ENCODE measurements around the gene ALOX12B.
A peak's percentile ranks its signal among the peaks of the same experiment; 100 is the strongest.

The ALOX12B gene

DNA sequence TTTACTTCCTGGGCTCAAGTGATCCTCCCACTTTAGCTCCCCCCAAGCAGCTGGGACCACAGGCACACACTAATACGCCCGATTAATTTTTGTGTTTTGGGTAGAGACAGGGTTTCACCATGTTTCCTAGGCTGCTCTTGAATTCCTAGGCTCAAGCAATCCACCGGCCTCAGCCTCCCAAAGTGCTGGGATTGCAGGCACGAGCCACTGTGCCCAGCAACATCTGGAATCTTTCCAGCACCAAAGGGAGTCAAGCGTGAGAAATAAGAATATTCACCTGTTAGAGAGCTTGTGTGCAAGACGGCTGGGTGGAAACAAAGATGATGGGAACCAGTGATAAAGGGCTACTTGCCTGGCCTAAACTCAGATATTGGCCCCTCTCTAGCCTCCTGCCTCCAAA, 14.2 kb upstream of the ALOX12B start:
- TF ChIP-seq TAF1 (IDR thresholded peaks at IDR 0.05; ENCODE audit: borderline replicate concordance, low read depth, low read length): no peak
- TF ChIP-seq POLR2AphosphoS5 (IDR thresholded peaks at IDR 0.05; ENCODE audit: low read depth, low read length): no peak
- no peak for TF ChIP-seq POLR2A (IDR thresholded peaks at IDR 0.05; ENCODE audit: low read depth, low read length)
- DNase-seq (ENCODE audit: insufficient read length) (no peak), FAIRE-seq (no peak)

DNA sequence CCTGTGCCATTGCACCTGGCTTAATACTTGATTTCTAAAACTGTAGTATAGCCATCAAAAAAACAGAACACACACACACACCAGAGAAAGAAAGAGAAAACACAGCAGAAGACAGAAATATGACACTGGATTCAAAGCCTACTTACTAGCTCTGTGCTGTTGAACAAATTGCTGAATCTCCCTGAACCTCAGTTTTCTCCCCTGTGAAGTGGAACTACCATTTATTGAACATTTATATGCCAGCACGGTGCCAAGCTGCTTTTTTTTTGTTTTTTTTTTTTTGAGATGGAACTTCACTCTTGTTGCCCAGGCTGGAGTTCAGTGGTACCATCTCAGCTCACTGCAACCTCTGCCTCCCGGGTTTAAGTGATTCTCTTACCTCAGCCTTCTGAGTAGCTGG, 13.2 kb upstream of the ALOX12B start:
- FAIRE-seq (no peak), DNase-seq (ENCODE audit: insufficient read length) (no peak)
- TF ChIP-seq POLR2A (IDR thresholded peaks at IDR 0.05; ENCODE audit: low read depth, low read length): no peak
- TF ChIP-seq POLR2AphosphoS5 (IDR thresholded peaks at IDR 0.05; ENCODE audit: low read depth, low read length): no peak
- TF ChIP-seq TAF1 (IDR thresholded peaks at IDR 0.05; ENCODE audit: borderline replicate concordance, low read depth, low read length): no peak

DNA sequence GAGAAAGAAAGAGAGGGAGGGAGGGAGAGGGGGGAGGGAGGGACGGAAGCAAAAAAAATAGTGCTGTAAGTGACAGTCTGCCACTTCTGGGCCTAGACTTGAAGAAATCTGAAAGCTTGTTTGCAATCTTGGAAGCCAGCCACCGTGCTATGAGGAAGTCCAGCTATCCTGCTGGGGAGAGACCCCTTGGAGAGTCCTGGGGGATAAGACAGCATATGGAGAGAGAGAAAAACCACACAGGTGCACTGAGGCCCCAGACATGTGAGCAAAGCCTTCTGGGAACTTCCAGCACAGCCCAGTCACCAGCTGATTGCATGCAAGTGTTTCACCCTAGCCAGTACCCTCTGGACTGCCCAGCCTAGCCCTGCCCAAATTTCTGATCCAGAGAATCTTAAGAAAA, 12.6 kb upstream of the ALOX12B start:
- TF ChIP-seq POLR2A (IDR thresholded peaks at IDR 0.05; ENCODE audit: low read depth, low read length) (no peak), POLR2AphosphoS5 (IDR thresholded peaks at IDR 0.05; ENCODE audit: low read depth, low read length) (no peak), TAF1 (IDR thresholded peaks at IDR 0.05; ENCODE audit: borderline replicate concordance, low read depth, low read length) (no peak)
- FAIRE-seq (no peak), DNase-seq (ENCODE audit: insufficient read length) (no peak)

DNA sequence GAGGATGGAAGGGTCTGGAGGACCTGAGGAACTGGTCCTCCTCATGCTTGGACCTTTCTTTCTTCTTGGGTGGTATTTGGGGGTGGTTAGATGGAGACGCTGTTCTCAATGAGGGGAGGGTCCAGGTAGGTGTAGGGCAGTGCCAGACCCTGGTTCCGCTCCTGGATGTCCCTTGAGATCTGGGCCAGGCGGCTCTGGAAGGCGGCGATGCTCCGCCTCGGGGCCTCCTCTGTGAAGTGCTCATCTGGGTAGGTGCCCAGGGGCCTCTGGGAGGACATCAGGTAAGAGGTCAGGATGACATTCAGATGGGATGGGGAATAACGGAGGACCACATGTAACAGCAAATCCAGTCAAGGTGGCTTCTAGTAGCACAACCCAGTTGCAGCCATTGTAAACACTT, 9.0 kb upstream of the ALOX12B start:
- DNase-seq (ENCODE audit: insufficient read length) (no peak), FAIRE-seq (no peak)
- TF ChIP-seq POLR2A (IDR thresholded peaks at IDR 0.05; ENCODE audit: low read depth, low read length) (no peak), TAF1 (IDR thresholded peaks at IDR 0.05; ENCODE audit: borderline replicate concordance, low read depth, low read length) (no peak), POLR2AphosphoS5 (IDR thresholded peaks at IDR 0.05; ENCODE audit: low read depth, low read length) (no peak)

DNA sequence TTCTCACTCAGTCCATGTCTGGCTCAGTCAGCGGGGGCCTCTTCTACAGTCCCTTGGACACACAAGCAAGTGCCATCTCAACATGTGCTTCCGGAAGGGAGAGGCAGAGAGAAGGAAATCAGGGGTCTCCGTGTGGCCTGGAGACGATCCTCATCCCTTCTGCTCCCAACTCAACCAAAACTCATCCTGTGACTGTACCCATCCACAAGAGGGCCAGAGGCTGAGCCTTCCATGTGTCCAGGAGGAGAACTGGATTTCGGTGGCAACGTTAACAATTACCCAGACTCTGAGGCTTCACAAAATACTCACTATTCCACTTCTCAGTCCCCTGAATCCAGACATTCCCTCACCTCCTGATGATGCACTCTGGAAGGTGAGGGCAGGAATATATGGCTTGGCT, 7.8 kb upstream of the ALOX12B start:
- no peak for TF ChIP-seq POLR2A (IDR thresholded peaks at IDR 0.05; ENCODE audit: low read depth, low read length)
- no peak for TF ChIP-seq POLR2AphosphoS5 (IDR thresholded peaks at IDR 0.05; ENCODE audit: low read depth, low read length)
- no peak for TF ChIP-seq TAF1 (IDR thresholded peaks at IDR 0.05; ENCODE audit: borderline replicate concordance, low read depth, low read length)
- FAIRE-seq (no peak), DNase-seq (ENCODE audit: insufficient read length) (no peak)

DNA sequence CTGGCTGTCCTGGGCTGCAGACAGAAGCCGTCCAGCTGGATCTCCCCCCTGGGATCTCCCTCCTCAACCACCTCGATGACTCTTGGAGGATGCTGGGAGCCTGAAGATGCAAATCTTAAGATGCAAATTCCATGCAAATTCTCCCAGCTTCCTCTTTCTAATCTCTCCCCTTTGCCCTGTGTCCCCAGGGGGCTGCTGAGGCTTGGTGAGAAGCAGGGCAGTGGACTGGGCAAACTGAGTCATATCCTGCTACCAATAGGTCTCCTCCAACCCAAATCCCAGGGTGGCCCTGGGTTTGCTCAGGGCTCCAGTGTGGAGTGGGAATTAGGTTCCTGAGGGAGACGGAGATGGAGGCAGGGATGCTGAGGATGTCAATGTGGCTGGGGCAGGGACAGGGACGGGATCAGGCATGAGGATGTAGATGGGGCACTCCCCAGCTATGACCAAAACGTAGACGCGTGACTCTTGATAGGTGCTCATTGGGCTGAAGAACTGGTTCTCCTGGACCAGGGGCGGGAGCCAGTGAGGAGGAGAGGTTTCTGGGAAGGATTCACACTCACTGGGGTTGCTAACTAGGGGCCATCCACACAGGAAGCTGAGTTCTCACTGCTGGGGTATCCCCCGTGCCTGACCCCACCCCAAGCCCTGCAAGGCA, 3.6 kb upstream of the ALOX12B start:
- DNase-seq (ENCODE audit: insufficient read length): no peak
- peak; percentile 86 for FAIRE-seq
- TF ChIP-seq TAF1 (IDR thresholded peaks at IDR 0.05; ENCODE audit: borderline replicate concordance, low read depth, low read length) (no peak), POLR2AphosphoS5 (IDR thresholded peaks at IDR 0.05; ENCODE audit: low read depth, low read length) (no peak), POLR2A (IDR thresholded peaks at IDR 0.05; ENCODE audit: low read depth, low read length) (no peak)

DNA sequence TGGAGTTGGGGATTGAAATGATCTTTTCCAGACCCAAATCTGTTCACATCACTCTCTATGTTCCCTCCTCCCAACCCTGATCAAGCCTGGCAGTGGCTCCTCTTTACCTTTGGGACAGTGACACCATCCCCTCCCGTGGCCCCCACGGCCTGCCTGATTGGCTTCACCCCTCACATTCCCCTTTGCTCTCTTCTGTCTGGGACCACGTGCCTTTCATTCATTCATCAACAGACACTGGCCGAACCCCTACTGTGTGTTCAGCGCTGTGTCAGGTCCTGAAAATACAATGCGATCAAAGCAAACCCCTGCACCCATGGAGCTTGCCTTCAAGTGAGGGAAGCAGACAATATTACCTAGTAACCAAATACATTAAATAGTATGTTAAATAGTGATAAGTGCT, 2.2 kb upstream of the ALOX12B start:
- FAIRE-seq: no peak
- no peak for TF ChIP-seq POLR2AphosphoS5 (IDR thresholded peaks at IDR 0.05; ENCODE audit: low read depth, low read length)
- no peak for TF ChIP-seq POLR2A (IDR thresholded peaks at IDR 0.05; ENCODE audit: low read depth, low read length)
- no peak for TF ChIP-seq TAF1 (IDR thresholded peaks at IDR 0.05; ENCODE audit: borderline replicate concordance, low read depth, low read length)
- DNase-seq (ENCODE audit: insufficient read length): no peak

DNA sequence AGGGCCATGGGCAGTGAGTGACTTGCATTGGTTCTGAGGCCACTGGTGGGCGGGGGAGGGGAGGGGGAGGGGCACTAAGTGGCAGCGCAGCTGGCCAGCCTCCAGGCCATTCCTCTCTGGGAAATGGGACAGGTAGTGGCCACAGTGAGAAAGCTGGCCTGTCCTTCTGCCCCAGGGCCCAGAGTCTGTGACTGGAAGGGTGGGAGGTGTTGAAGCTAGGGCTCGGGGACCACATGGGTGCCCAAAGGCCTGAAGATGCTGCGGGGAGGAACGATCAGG, 375 bp upstream of the ALOX12B start:
- FAIRE-seq: no peak
- no peak for TF ChIP-seq POLR2A (IDR thresholded peaks at IDR 0.05; ENCODE audit: low read depth, low read length)
- no peak for TF ChIP-seq TAF1 (IDR thresholded peaks at IDR 0.05; ENCODE audit: borderline replicate concordance, low read depth, low read length)
- no peak for TF ChIP-seq POLR2AphosphoS5 (IDR thresholded peaks at IDR 0.05; ENCODE audit: low read depth, low read length)
- DNase-seq (ENCODE audit: insufficient read length): no peak

DNA sequence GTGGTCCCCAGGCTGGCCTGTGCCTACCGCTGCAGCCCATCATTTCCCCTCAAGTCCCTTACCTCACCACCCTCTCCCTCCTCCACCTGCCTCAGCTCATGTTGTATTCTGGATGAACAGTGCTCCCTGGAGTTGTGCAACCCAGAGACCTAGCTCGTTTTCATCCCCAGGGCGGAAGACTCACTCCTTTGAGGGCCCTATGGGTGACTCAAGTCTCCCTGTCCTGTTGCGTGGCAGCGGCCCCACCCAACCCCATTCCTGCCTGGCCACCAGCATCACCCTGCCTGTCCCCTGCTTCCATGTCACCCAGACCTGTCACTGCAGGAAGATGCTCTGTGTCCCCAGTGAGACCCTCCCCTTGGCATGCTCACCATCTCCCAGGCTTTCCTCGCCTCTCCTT, 3.3 kb downstream of the ALOX12B start:
- FAIRE-seq: no peak
- DNase-seq (ENCODE audit: insufficient read length): no peak
- TF ChIP-seq POLR2A (IDR thresholded peaks at IDR 0.05; ENCODE audit: low read depth, low read length): no peak

DNA sequence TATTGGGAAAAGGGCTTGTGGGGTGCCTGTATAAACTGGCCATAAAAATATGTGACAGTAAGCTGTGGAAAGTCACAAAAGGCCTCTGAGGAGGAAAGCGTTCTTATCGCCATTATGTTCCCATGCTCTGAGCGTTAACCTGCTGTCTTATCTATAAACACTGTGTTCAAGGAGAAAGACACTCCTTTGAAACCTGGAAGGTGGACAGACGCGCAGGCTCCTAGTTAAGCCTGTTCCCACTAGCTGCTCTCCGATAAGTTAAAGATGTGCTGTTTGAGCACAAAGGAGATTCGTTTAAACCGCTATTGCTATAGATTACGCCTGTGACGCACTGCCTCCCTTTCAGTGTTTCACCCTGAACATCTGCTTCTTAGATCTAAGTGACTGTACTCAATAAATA, 5.2 kb downstream of the ALOX12B start:
- TF ChIP-seq TAF1 (IDR thresholded peaks at IDR 0.05; ENCODE audit: borderline replicate concordance, low read depth, low read length) (no peak), POLR2AphosphoS5 (IDR thresholded peaks at IDR 0.05; ENCODE audit: low read depth, low read length) (no peak), POLR2A (IDR thresholded peaks at IDR 0.05; ENCODE audit: low read depth, low read length) (no peak)
- DNase-seq (ENCODE audit: insufficient read length): no peak
- no peak for FAIRE-seq

DNA sequence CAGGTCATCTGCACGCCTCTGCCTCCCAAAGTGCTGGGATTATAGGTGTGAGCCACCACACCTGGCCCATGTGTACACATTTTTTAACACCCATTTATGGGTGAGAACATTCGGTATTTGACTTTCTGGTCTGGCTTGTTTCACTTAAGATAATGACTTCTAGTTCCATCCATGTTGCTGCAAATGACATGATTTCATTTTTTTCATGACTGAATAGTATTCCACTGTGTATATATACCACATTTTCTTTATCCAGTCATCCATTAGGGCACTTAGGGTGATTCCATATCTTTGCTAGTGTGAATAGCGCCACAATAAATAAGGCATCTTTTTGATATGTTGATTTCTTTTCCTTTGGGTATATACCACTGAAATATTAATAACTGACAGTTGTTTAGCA, 5.6 kb downstream of the ALOX12B start:
- DNase-seq (ENCODE audit: insufficient read length) (no peak), FAIRE-seq (no peak)
- TF ChIP-seq POLR2AphosphoS5 (IDR thresholded peaks at IDR 0.05; ENCODE audit: low read depth, low read length) (no peak), TAF1 (IDR thresholded peaks at IDR 0.05; ENCODE audit: borderline replicate concordance, low read depth, low read length) (no peak), POLR2A (IDR thresholded peaks at IDR 0.05; ENCODE audit: low read depth, low read length) (no peak)

DNA sequence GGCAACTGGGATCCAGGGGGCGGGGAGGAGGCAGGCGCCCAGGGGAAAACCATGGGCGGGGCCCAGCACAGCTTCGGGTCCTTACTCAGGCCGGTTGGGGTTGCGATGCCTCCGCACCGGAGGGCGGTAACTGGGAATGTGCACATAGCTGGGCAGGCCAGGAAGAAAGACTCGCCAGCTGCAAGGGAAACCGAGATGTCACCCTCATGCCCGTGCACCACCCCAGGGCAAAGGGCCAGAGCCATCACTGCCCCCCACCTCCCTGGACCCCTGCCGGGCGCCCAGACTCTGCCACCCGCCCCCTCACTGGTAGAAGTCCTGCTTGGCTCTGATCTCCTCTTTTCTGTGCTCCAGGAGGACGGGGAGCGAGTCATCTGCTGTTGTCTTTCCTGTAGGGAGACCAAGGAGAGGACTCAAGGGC, 6.7 kb downstream of the ALOX12B start:
- TF ChIP-seq POLR2AphosphoS5 (IDR thresholded peaks at IDR 0.05; ENCODE audit: low read depth, low read length) (no peak), POLR2A (IDR thresholded peaks at IDR 0.05; ENCODE audit: low read depth, low read length) (no peak), TAF1 (IDR thresholded peaks at IDR 0.05; ENCODE audit: borderline replicate concordance, low read depth, low read length) (no peak)
- FAIRE-seq: no peak

More for the DNA sequence above, 6.7 kb downstream of the ALOX12B start:
- no peak for DNase-seq (ENCODE audit: insufficient read length)
